Vagina (tissue), 2 donors: Measurements from ENCODE around the gene EHMT1.

Experiments used
- POLR2A ChIP-seq, 2 donors: fragments of 450-650 bp; IDR thresholded peaks; one replicate each; pipeline ENCODE4 v1.6.1; 2017; ENCODE audit warnings: antibody characterized with exemption in 2 of 2, mild to moderate bottlenecking in 2 of 2, moderate library complexity in 2 of 2
- POLR2AphosphoS5 ChIP-seq, 2 donors: sonication (generic); formaldehyde crosslinking; IDR thresholded peaks; one replicate each; pipeline ENCODE4 v1.9.0; 2017; ENCODE audit warnings: antibody characterized with exemption in 2 of 2, mild to moderate bottlenecking in 2 of 2, low read depth in 1 of 2; ENCODE audit not compliant: insufficient read depth in 1 of 2

GRCh38 chr9:137741330-137741729 is 122.5 kb downstream of the EHMT1 start:
- TF ChIP-seq POLR2AphosphoS5 (IDR thresholded peaks at IDR 0.05; ENCODE audit: insufficient read depth in 1 of 2, low read depth in 1 of 2) (no peak), POLR2A (IDR thresholded peaks at IDR 0.05) (no peak)
